GM12801 (cell line): ENCODE data around the gene RASAL3.

Experiments used
- CTCF ChIP-seq: IDR thresholded peaks from one replicate; pipeline ENCODE4 v1.5.1; 2011; ENCODE audit warnings: control low read depth; ENCODE audit not compliant: insufficient read length; ENCODE audit errors: extremely low read depth

RASAL3 gene

GRCh38 chr19:15455996-15456395 is 8.3 kb downstream of the RASAL3 start:
- no peak for TF ChIP-seq CTCF

- no peak for TF ChIP-seq CTCF
Measured at GRCh38 chr19:15453906-15454860, 10.2 kb downstream of the RASAL3 start.

- TF ChIP-seq CTCF: no peak
Measured at GRCh38 chr19:15453091-15453578, 11.2 kb downstream of the RASAL3 start.

GRCh38 chr19:15452111-15453047 is 12.0 kb downstream of the RASAL3 start:
- TF ChIP-seq CTCF: no peak

- TF ChIP-seq CTCF: no peak
Measured at GRCh38 chr19:15450528-15450890, 13.8 kb downstream of the RASAL3 start.

- no peak for TF ChIP-seq CTCF
Measured at GRCh38 chr19:15449620-15450527, 14.5 kb downstream of the RASAL3 start, which contains the start of gene WIZ. TSS of gene WIZ (minus strand) at chr19:15449956. CDS start at chr19:15448307, 1,649 bp downstream.
